Astrocyte of the cerebellum (primary cell): Measurements from ENCODE around the gene PTPRT.

Experiments used
- DNase-seq: peaks from one replicate; pipeline ENCODE4 v3.0.0-alpha.2; 2011; ENCODE audit warnings: low read depth
- H3K4me3 ChIP-seq: 2 replicates; pipeline ENCODE4 v1.5.1; 2011; ENCODE audit warnings: mild to moderate bottlenecking, low read depth, low read length, moderate library complexity
- CTCF ChIP-seq: IDR thresholded peaks from 2 replicates; pipeline ENCODE4 v1.5.1; 2012; ENCODE audit warnings: low read length, low read depth, moderate library complexity, mild to moderate bottlenecking; ENCODE audit errors: missing control alignments
- in situ Hi-C: cut with HindIII; loops from 2 replicates; pipeline ENCODE4 v1.10.0; 2017; ENCODE audit warnings: low sequenced_read_pairs

The PTPRT gene

GRCh38 chr20:42852691-42853090 lies 337.0 kb downstream of the PTPRT start:
- no peak for TF ChIP-seq CTCF
- in situ Hi-C loops: no loop called here
- DNase-seq: no peak
- H3K4me3 ChIP-seq: no peak overlapping the region

- H3K4me3 ChIP-seq: no peak overlapping the region
- no peak for TF ChIP-seq CTCF
- in situ Hi-C loops: no loop called here
- DNase-seq: no peak
Observed at GRCh38 chr20:42846784-42847490, 342.8 kb downstream of the PTPRT start.

GRCh38 chr20:42844751-42845150 lies 345.0 kb downstream of the PTPRT start:
- DNase-seq: no peak
- in situ Hi-C loops: no loop called here
- H3K4me3 ChIP-seq: no peak overlapping the region
- TF ChIP-seq CTCF: no peak

GRCh38 chr20:42837456-42837855 lies 352.2 kb downstream of the PTPRT start:
- in situ Hi-C loops: no loop called here
- no peak for DNase-seq
- TF ChIP-seq CTCF: no peak
- no peak overlapping the region for H3K4me3 ChIP-seq

- TF ChIP-seq CTCF: no peak
- in situ Hi-C loops: no loop called here
- DNase-seq: no peak
- H3K4me3 ChIP-seq: no peak overlapping the region
Observed at GRCh38 chr20:42836339-42836738, 353.4 kb downstream of the PTPRT start.

GRCh38 chr20:42807876-42808275 lies 381.8 kb downstream of the PTPRT start:
- no peak overlapping the region for H3K4me3 ChIP-seq
- no peak for TF ChIP-seq CTCF

GRCh38 chr20:42795111-42795695 lies 394.5 kb downstream of the PTPRT start:
- no peak for DNase-seq
- in situ Hi-C loops: no loop called here
- no peak overlapping the region for H3K4me3 ChIP-seq
- no peak for TF ChIP-seq CTCF

More at GRCh38 chr20:42807876-42808275, 381.8 kb downstream of the PTPRT start:
- no peak for DNase-seq
- in situ Hi-C loops: no loop called here
